ENCODE results near the gene WWC2.

Gene WWC2

GRCh38 chr4:183299464-183299863 is 200.4 kb downstream of the WWC2 start:
- Histone ChIP-seq H3K4me2 (peak overlapping the region; percentile 44), H3K27me3 (no peaks in the 10 kb centered on the region), H3K4me1 (peaks cover 19% of the 10 kb centered on the region)

DNA sequence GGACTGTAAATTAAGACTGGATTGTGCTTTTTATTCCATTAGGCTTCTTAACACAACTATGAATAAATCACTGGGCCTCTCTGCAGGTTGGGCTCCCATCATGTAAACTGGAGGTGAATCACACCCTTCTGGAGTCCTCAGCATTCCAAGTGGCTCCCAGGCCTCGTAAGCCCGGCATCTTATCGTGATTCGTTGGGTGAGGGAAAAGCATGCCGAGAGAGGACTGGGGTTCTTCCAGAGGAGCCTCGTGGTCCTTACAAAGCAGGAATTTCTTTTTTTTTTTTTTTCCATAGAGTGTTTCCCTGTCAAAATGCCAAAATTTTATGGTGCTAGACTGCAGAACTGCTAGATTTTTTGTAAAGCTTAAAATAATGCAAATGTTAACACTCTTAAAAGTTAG is 201.0 kb downstream of the WWC2 start:
- no peak overlapping the region for H3K27ac ChIP-seq
- no peaks in the 10 kb centered on the region for H3K27me3 ChIP-seq
- no peaks in the 10 kb centered on the region for H3K9me3 ChIP-seq
- TF ChIP-seq Cebpa-rat (IDR thresholded peaks at IDR 0.05): no peak
- peaks cover 12% of the 10 kb centered on the region; the same call in 1 of the 2 replicates for H3K36me3 ChIP-seq
- no peak overlapping the region for H3K9ac ChIP-seq
- no peaks in the 10 kb centered on the region for H4K20me1 ChIP-seq
- H3K4me3 ChIP-seq: no peak overlapping the region
- H3K4me2 ChIP-seq: no peak overlapping the region
- H3K4me1 ChIP-seq: peaks cover 19% of the 10 kb centered on the region

More at GRCh38 chr4:183299464-183299863, 200.4 kb downstream of the WWC2 start:
- Histone ChIP-seq H3K9ac (no peak overlapping the region), H3K27ac (no peak overlapping the region), H4K20me1 (no peaks in the 10 kb centered on the region), H3K9me3 (no peaks in the 10 kb centered on the region), H3K36me3 (peaks cover 12% of the 10 kb centered on the region; the same call in 1 of the 2 replicates), H3K4me3 (no peak overlapping the region)
- no peak for TF ChIP-seq Cebpa-rat (IDR thresholded peaks at IDR 0.05)

DNA sequence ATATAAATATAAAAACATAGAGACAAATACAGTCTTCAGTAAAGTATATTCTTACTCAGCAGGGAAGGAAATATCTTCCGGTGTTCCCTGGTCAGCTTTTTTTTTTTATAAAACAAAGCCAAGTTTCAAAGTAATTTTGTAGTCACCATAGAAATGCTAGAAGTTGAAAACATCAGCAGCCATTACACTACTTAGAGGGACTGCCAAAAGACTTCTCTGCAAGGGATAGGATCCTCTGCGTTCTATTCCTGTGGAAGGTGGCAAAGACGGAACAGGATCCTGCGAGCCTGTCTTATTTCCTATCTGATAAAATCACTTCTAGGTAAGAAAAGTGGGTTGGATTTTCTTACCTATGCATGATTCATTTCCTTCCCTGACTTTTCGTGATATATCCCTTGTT is 201.6 kb downstream of the WWC2 start:
- Histone ChIP-seq H3K9ac (no peak overlapping the region), H3K9me3 (no peaks in the 10 kb centered on the region), H4K20me1 (no peaks in the 10 kb centered on the region), H3K27me3 (no peaks in the 10 kb centered on the region), H3K4me2 (no peak overlapping the region), H3K27ac (no peak overlapping the region), H3K4me1 (peaks cover 19% of the 10 kb centered on the region), H3K36me3 (peaks cover 11% of the 10 kb centered on the region; the same call in 1 of the 2 replicates), H3K4me3 (no peak overlapping the region)
- no peak for TF ChIP-seq Cebpa-rat (IDR thresholded peaks at IDR 0.05)

DNA sequence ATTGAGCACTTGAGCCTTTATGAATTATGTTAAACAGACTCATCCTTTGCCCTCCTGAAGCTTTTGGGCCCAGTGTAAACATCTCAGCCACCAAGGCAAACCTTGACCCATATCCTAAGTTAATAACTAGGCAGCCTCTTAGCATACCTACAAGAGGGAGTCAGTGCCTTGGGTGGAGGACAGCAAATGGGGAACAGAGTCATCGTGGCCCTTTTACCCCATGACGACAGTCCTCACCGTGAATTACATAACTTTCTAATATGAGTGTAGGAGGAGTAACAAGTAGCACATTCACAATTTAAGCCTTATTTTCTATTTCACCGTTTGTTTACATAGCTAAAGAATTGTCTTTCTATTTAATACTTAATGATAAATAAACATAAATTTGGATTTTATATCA is 204.2 kb downstream of the WWC2 start:
- Histone ChIP-seq H3K4me2 (no peak overlapping the region), H3K9me3 (no peaks in the 10 kb centered on the region), H3K27ac (no peak overlapping the region), H3K27me3 (no peaks in the 10 kb centered on the region), H3K9ac (no peak overlapping the region), H3K4me3 (no peak overlapping the region), H3K4me1 (peaks cover 14% of the 10 kb centered on the region), H4K20me1 (no peaks in the 10 kb centered on the region), H3K36me3 (no peaks in the 10 kb centered on the region)
- TF ChIP-seq Cebpa-rat (IDR thresholded peaks at IDR 0.05): no peak

- no peaks in the 10 kb centered on the region for H4K20me1 ChIP-seq
- no peak overlapping the region for H3K4me2 ChIP-seq
- TF ChIP-seq Cebpa-rat (IDR thresholded peaks at IDR 0.05): no peak
- H3K4me1 ChIP-seq: peaks cover 10% of the 10 kb centered on the region
- H3K27me3 ChIP-seq: no peaks in the 10 kb centered on the region
- no peak overlapping the region for H3K27ac ChIP-seq
- H3K9ac ChIP-seq: no peak overlapping the region
- H3K4me3 ChIP-seq: no peak overlapping the region
- H3K9me3 ChIP-seq: no peaks in the 10 kb centered on the region
- H3K36me3 ChIP-seq: no peaks in the 10 kb centered on the region
Measured at GRCh38 chr4:183304067-183304466, 205.0 kb downstream of the WWC2 start.

GRCh38 chr4:183304538-183304937 is 205.5 kb downstream of the WWC2 start:
- H3K36me3 ChIP-seq: no peaks in the 10 kb centered on the region
- H3K4me1 ChIP-seq: peaks cover 5% of the 10 kb centered on the region
- no peak overlapping the region for H3K4me2 ChIP-seq
- no peaks in the 10 kb centered on the region for H3K27me3 ChIP-seq
- H3K27ac ChIP-seq: no peak overlapping the region
- H3K4me3 ChIP-seq: no peak overlapping the region
- TF ChIP-seq Cebpa-rat (IDR thresholded peaks at IDR 0.05): no peak
- H3K9me3 ChIP-seq: no peaks in the 10 kb centered on the region
- no peaks in the 10 kb centered on the region for H4K20me1 ChIP-seq
- no peak overlapping the region for H3K9ac ChIP-seq

DNA sequence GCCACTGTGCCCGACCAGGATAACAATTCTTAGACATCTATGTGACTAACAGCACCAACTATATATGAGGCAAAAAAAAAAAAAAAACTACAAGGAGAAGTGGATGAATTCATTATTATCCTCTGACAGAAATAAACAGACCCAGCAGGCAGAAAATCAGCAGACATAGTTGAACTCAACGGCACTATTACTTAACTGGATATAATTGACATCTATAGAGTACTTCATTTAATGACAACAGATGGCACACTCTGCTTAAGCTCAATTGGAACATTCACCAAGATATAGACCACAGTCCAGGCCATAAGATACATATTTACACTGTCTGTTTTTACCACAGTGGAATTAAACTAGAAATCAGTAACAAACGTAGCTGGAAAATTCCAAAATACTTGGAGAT is 207.8 kb downstream of the WWC2 start:
- Histone ChIP-seq H3K27me3 (no peaks in the 10 kb centered on the region), H3K27ac (no peak overlapping the region), H4K20me1 (no peaks in the 10 kb centered on the region), H3K9me3 (no peaks in the 10 kb centered on the region), H3K36me3 (no peaks in the 10 kb centered on the region), H3K4me3 (no peak overlapping the region), H3K4me1 (no peaks in the 10 kb centered on the region), H3K4me2 (no peak overlapping the region), H3K9ac (no peak overlapping the region)
- no peak for TF ChIP-seq Cebpa-rat (IDR thresholded peaks at IDR 0.05)

GRCh38 chr4:183312841-183313240 is 213.8 kb downstream of the WWC2 start:
- H3K4me2 ChIP-seq: no peak overlapping the region
- no peak overlapping the region for H3K9ac ChIP-seq
- no peaks in the 10 kb centered on the region for H4K20me1 ChIP-seq
- H3K27me3 ChIP-seq: no peaks in the 10 kb centered on the region
- peaks cover 7% of the 10 kb centered on the region; the same call in 1 of the 2 replicates for H3K36me3 ChIP-seq
- no peak overlapping the region for H3K4me3 ChIP-seq
- no peak for TF ChIP-seq Cebpa-rat (IDR thresholded peaks at IDR 0.05)
- H3K4me1 ChIP-seq: no peaks in the 10 kb centered on the region
- H3K9me3 ChIP-seq: no peaks in the 10 kb centered on the region
- H3K27ac ChIP-seq: no peak overlapping the region

DNA sequence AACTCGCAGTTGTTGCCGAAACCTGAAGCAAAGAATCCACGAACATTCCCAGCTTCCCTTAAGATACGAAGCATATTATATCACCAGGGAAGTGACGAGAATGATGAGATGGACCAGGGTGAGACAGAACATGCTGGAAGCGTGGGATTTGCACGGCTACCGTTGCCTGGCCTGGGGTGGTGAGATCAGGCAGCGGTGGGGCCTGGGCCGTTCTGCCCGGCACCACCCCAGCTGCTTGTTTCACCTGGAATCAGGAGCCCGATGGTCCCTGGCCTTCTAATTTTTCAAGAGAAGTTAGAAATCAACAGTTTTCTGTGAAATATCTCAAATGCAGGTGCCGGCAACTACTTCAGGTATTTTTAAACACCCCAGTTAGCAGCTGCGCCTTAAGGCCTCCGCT is 215.3 kb downstream of the WWC2 start:
- no peak for TF ChIP-seq Cebpa-rat (IDR thresholded peaks at IDR 0.05)
- Histone ChIP-seq H3K4me1 (peaks cover 9% of the 10 kb centered on the region), H3K4me3 (no peak overlapping the region), H3K9me3 (no peaks in the 10 kb centered on the region), H3K27me3 (no peaks in the 10 kb centered on the region), H3K4me2 (no peak overlapping the region), H4K20me1 (no peaks in the 10 kb centered on the region), H3K27ac (no peak overlapping the region), H3K36me3 (peaks cover 7% of the 10 kb centered on the region; the same call in 1 of the 2 replicates), H3K9ac (no peak overlapping the region)

GRCh38 chr4:183314806-183315205 is 215.7 kb downstream of the WWC2 start:
- peaks cover 9% of the 10 kb centered on the region for H3K4me1 ChIP-seq
- H3K27me3 ChIP-seq: no peaks in the 10 kb centered on the region
- H3K4me3 ChIP-seq: no peak overlapping the region
- H3K36me3 ChIP-seq: peaks cover 7% of the 10 kb centered on the region; the same call in 1 of the 2 replicates
- H3K27ac ChIP-seq: no peak overlapping the region
- no peaks in the 10 kb centered on the region for H4K20me1 ChIP-seq
- no peak overlapping the region for H3K9ac ChIP-seq
- no peak for TF ChIP-seq Cebpa-rat (IDR thresholded peaks at IDR 0.05)
- H3K4me2 ChIP-seq: no peak overlapping the region
- H3K9me3 ChIP-seq: no peaks in the 10 kb centered on the region

- Histone ChIP-seq H3K27me3 (no peaks in the 10 kb centered on the region), H3K27ac (no peak overlapping the region), H3K36me3 (0 out of 2 replicates have a peak, but pooled peaks cover 7% of the 10 kb centered on the region), H4K20me1 (no peaks in the 10 kb centered on the region), H3K9ac (no peak overlapping the region), H3K4me1 (peaks cover 24% of the 10 kb centered on the region), H3K4me2 (peak overlapping the region; percentile 45), H3K4me3 (no peak overlapping the region), H3K9me3 (no peaks in the 10 kb centered on the region)
- TF ChIP-seq Cebpa-rat (IDR thresholded peaks at IDR 0.05): no peak
Measured at GRCh38 chr4:183318656-183319055, 219.6 kb downstream of the WWC2 start.
